SK-N-SH treated with all-trans-retinoic acid at 6 μM for 48 hours (cell line): Measurements from ENCODE around the gene FDPS.

Experiments used
- CREB5 ChIP-seq: fragments of 250-450 bp; sonication (Bioruptor Pico); IDR thresholded peaks from 2 replicates; pipeline ENCODE4 v1.5.1; 2020; ENCODE audit warnings: low read depth, mild to moderate bottlenecking, moderate library complexity
- ZNF565 ChIP-seq: fragments of 450-650 bp; formaldehyde crosslinking; conservative IDR thresholded peaks from 2 replicates; pipeline ENCODE4 v1.5.0; 2020; ENCODE audit warnings: low read depth, mild to moderate bottlenecking, moderate library complexity

GRCh38 chr1:155297384-155297783, 11.3 kb upstream of the FDPS start:
- TF ChIP-seq ZNF565 (no peak), CREB5 (CRISPR knock-in tag) (no peak)
